ENCODE results near the gene CARD11. TPM values are rescaled to one million over a fixed set of nuclear protein-coding genes. Genes with fewer than 3 reads are reported as not detected.

The CARD11 gene
- total RNA-seq, 2 experiments from 2014 or later = 118 to 122 TPM

DNA sequence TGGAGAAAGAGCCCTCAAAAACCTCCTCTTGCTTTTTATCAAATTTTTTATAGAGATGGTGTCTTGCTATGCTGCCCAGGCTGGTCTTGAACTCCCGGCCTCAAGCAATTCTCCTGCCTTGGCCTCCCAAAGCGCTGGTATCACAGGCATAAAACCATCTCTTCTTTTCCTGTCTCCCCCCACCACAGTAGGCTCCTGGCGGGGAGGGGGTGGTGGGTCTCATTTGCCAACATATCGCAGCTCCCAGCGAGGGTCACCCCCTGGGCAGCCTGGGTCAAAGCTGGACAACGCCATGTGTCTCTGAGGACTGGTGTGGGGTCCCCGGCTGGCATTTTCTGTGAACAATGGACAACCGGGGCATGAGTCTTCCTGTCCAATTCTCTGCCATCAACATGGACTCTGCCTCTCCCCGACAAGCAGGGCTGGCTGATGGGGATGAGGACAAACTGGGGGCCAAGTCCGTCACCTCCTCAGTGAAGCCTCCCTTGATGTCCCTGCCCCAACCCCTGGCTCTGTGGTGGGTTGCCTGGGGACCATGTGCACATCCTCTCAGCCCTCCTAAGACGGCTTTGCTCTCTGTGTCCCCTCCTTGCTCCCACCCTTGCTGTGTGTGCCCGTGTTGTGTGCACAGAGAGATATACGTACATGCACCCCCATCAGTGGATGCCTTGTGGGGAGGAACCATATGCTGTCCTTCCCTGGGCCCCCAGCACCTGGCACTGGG lies 113.2 kb downstream of the CARD11 start:
- Mint-ChIP-seq H3K4me1 (ENCODE audit: low read depth) (no peaks in the 10 kb centered on the region), H3K4me3 (no peak overlapping the region), H3K27me3 (no peaks in the 10 kb centered on the region), H3K27ac (no peak overlapping the region), H3K9me3 (no peaks in the 10 kb centered on the region), H3K36me3 (ENCODE audit: low read depth) (peaks cover 81% of the 10 kb centered on the region)
- CTCF ChIA-PET = no interaction called here
- H3K27me3 ChIP-seq (ENCODE audit: control insufficient read depth in 1 of 2, insufficient read depth in 2 of 2, low read length in 2 of 2) = no peaks in the 10 kb centered on the region
- TF ChIP-seq, protein P1, sequence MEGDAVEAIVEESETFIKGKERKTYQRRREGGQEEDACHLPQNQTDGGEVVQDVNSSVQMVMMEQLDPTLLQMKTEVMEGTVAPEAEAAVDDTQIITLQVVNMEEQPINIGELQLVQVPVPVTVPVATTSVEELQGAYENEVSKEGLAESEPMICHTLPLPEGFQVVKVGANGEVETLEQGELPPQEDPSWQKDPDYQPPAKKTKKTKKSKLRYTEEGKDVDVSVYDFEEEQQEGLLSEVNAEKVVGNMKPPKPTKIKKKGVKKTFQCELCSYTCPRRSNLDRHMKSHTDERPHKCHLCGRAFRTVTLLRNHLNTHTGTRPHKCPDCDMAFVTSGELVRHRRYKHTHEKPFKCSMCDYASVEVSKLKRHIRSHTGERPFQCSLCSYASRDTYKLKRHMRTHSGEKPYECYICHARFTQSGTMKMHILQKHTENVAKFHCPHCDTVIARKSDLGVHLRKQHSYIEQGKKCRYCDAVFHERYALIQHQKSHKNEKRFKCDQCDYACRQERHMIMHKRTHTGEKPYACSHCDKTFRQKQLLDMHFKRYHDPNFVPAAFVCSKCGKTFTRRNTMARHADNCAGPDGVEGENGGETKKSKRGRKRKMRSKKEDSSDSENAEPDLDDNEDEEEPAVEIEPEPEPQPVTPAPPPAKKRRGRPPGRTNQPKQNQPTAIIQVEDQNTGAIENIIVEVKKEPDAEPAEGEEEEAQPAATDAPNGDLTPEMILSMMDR (IDR thresholded peaks at IDR 0.05) = no peak
- no peak for DNase-seq
- no peak for ATAC-seq (ENCODE audit: poor library complexity)
- intact Hi-C loops (cut with DNase I, micrococcal nuclease) = no loop called here
- H3K9me3 ChIP-seq (ENCODE audit: control insufficient read depth in 1 of 2, insufficient read depth in 1 of 2, low read length in 2 of 2) = no peaks in the 10 kb centered on the region
- no peak overlapping the region for H3K4me3 ChIP-seq (ENCODE audit: low read length)
- no peak overlapping the region for H3K27ac ChIP-seq (ENCODE audit: low read depth in 1 of 2, low read length in 2 of 2)
- H3K36me3 ChIP-seq (ENCODE audit: insufficient read depth, low read length) = peaks cover 86% of the 10 kb centered on the region
- POLR2A ChIA-PET = no interaction called here
- H3K4me1 ChIP-seq (ENCODE audit: insufficient read depth, low read length) = no peaks in the 10 kb centered on the region

DNA sequence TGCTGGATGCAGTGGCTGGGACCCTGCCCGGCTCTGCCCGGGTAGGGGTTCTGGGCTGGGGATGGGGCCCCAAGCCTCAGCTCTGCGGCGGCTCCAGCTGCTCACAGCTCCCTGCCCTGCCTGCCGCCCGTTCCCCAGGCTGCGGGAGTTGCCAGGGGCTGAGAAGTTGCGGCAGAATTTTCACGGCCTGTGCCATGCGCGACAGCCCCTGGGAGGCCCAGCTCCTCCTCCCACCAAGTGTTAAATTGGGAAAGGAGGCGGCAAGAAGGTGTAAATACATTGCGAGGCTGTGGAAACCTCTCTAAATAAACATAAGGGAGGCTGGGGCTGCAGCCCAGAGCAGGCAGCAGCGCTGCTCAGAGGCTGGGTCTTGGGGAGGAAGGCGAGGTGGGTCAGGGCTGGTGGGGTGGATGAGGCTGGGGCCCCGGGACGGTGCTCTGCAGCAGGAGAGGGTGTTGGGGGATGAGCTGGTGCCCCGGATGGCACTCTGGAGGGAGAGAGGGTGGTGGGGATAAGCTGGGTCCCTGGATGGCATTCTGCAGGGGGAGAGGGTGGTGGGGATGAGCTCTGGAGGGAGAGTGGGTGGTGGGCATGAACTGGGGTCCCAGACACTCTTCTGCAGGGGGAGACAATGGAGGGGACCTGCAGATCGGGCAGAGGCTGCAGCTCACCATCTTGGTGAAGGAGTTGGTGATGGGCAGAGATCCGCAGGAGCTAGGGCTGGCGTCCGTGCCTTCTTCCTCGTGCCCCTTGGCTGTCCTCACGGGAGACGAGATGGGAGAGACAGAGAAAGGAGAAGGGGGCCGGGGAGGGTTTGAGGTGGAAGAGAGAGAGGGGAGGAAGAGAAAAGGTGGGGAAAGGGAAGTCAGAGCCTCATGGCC lies 114.1 kb downstream of the CARD11 start:
- Mint-ChIP-seq H3K27me3 (no peaks in the 10 kb centered on the region), H3K9me3 (no peaks in the 10 kb centered on the region), H3K4me1 (ENCODE audit: low read depth) (no peaks in the 10 kb centered on the region), H3K27ac (no peak overlapping the region), H3K36me3 (ENCODE audit: low read depth) (peaks cover 76% of the 10 kb centered on the region), H3K4me3 (no peak overlapping the region)
- intact Hi-C loops (cut with DNase I, micrococcal nuclease) = no loop called here
- Histone ChIP-seq H3K4me1 (ENCODE audit: insufficient read depth, low read length) (no peaks in the 10 kb centered on the region), H3K9me3 (ENCODE audit: control insufficient read depth in 1 of 2, insufficient read depth in 1 of 2, low read length in 2 of 2) (no peaks in the 10 kb centered on the region), H3K27ac (ENCODE audit: low read depth in 1 of 2, low read length in 2 of 2) (no peak overlapping the region), H3K36me3 (ENCODE audit: insufficient read depth, low read length) (peaks cover 85% of the 10 kb centered on the region), H3K27me3 (ENCODE audit: control insufficient read depth in 1 of 2, insufficient read depth in 2 of 2, low read length in 2 of 2) (no peaks in the 10 kb centered on the region), H3K4me3 (ENCODE audit: low read length) (no peak overlapping the region)
- DNase-seq (no peak), ATAC-seq (ENCODE audit: poor library complexity) (no peak)
- POLR2A ChIA-PET = interaction anchor here (0.5 kb wide), 1 partner anchor 10 kb away, joined by 3 read pairs; no protein-coding TSS in a partner anchor
- CTCF ChIA-PET = no interaction called here
- TF ChIP-seq, protein P1 (IDR thresholded peaks at IDR 0.05) = no peak

DNA sequence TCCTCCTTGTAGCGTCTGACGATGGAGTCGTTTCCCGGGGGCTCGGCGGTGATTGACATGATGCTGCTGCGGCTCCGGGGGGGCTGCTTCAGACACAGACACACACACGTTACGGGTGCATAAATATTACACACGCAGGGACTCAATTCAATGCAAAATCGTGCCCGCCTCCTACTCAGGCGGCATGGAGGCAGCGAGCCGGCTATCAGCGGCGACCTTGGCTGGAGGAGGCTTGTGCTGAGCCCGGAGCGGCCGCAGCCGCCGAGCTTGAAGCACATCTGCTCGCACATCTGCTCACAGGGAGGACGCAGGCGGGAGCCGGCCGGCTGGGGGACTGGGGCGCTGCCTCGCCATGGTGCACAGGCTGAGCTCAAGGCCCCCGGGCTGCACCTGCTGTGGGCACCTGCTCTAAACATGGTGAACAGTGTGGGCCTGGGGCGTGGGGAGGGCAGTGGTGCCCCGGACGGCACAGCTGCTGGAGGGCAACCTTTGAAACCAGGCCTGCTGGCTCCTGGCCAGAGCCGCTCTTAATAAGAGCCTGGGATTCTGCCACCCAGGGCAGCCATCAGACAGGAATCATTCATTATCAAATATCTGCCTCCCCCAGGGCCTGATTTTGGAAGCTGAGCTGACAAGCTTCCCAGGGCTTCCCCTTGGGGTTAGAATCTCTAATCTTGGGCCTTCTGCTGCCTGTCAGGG lies 114.9 kb downstream of the CARD11 start:
- Histone ChIP-seq H3K27me3 (ENCODE audit: control insufficient read depth in 1 of 2, insufficient read depth in 2 of 2, low read length in 2 of 2) (no peaks in the 10 kb centered on the region), H3K27ac (ENCODE audit: low read depth in 1 of 2, low read length in 2 of 2) (no peak overlapping the region), H3K9me3 (ENCODE audit: control insufficient read depth in 1 of 2, insufficient read depth in 1 of 2, low read length in 2 of 2) (no peaks in the 10 kb centered on the region), H3K4me1 (ENCODE audit: insufficient read depth, low read length) (no peaks in the 10 kb centered on the region), H3K4me3 (ENCODE audit: low read length) (no peak overlapping the region), H3K36me3 (ENCODE audit: insufficient read depth, low read length) (peaks cover 85% of the 10 kb centered on the region)
- H3K4me1 Mint-ChIP-seq (ENCODE audit: low read depth) = no peaks in the 10 kb centered on the region
- TF ChIP-seq, protein P1 (IDR thresholded peaks at IDR 0.05) = no peak
- intact Hi-C loops (cut with DNase I, micrococcal nuclease) = no loop called here
- ATAC-seq (ENCODE audit: poor library complexity) (no peak), DNase-seq (peak in 1 of 14 experiments; percentile 21)
- peaks cover 73% of the 10 kb centered on the region for H3K36me3 Mint-ChIP-seq (ENCODE audit: low read depth)
- no peak overlapping the region for H3K4me3 Mint-ChIP-seq
- no peaks in the 10 kb centered on the region for H3K9me3 Mint-ChIP-seq
- ChIA-PET POLR2A (no interaction called here), CTCF (no interaction called here)
- H3K27ac Mint-ChIP-seq = no peak overlapping the region
- no peaks in the 10 kb centered on the region for H3K27me3 Mint-ChIP-seq

Measured in CD4-positive, alpha-beta T cell (primary cell).